Keratinocyte (primary cell): Measurements from ENCODE around the gene TGM5. TPM values are rescaled to one million over a fixed set of nuclear protein-coding genes. Genes with fewer than 3 reads are reported as not detected.

Experiments used
- DNase-seq: peaks from one replicate; pipeline ENCODE4 v3.0.0-alpha.2; 2011; ENCODE audit warnings: low read depth, missing footprints, low spot score
- FAIRE-seq: peaks from 2 replicates; lab custom pipeline; 2011; peaks lifted over from hg19 to GRCh38; lab: Jason Lieb, UNC
- H2AFZ ChIP-seq: 2 replicates; pipeline ENCODE4 v1.6.0; 2012; ENCODE audit warnings: low read length, control low read depth, inconsistent platforms; ENCODE audit not compliant: control insufficient read depth
- H3K27ac ChIP-seq: 2 replicates; pipeline ENCODE4 v1.5.1; 2011; ENCODE audit warnings: low read length; ENCODE audit not compliant: control insufficient read depth, insufficient read depth
- H3K27me3 ChIP-seq: 3 replicates; pipeline ENCODE4 v1.6.0; 2011; ENCODE audit warnings: low read length; ENCODE audit not compliant: control insufficient read depth, insufficient read depth; ENCODE audit errors: extremely low read depth
- H3K36me3 ChIP-seq, 2 experiments: 2 replicates in 1 of 2; 3 replicates in 1 of 2; pipeline ENCODE4 v1.5.1; 2011; ENCODE audit warnings: low read length in 2 of 2, mild to moderate bottlenecking in 1 of 2; ENCODE audit not compliant: control insufficient read depth in 2 of 2, insufficient read depth in 2 of 2; ENCODE audit errors: extremely low read depth in 1 of 2
- H3K4me1 ChIP-seq: 3 replicates; pipeline ENCODE4 v1.5.1; 2011; ENCODE audit warnings: low read length; ENCODE audit not compliant: control insufficient read depth, insufficient read depth; ENCODE audit errors: extremely low read depth
- H3K4me2 ChIP-seq: 3 replicates; pipeline ENCODE4 v1.6.0; 2011; ENCODE audit warnings: low read depth, low read length; ENCODE audit not compliant: control insufficient read depth, insufficient read depth; ENCODE audit errors: extremely low read depth
- H3K4me3 ChIP-seq, 3 experiments: fragments of 200-600 bp in 1 of 3; sonication (generic) in 1 of 3; 2 replicates in 2 of 3; 3 replicates in 1 of 3; pipeline ENCODE4 v1.5.1; 2011 to 2016; ENCODE audit warnings: low read length in 3 of 3, mild to moderate bottlenecking in 3 of 3, control low read depth in 2 of 3, inconsistent platforms in 1 of 3, low read depth in 1 of 3, mixed read lengths in 1 of 3, mixed run types in 1 of 3, moderate library complexity in 1 of 3; ENCODE audit not compliant: control insufficient read depth in 2 of 3, insufficient read depth in 2 of 3; ENCODE audit errors: extremely low read depth in 1 of 3
- H3K79me2 ChIP-seq: 2 replicates; pipeline ENCODE4 v1.6.0; 2012; ENCODE audit warnings: low read length; ENCODE audit not compliant: control insufficient read depth, insufficient read depth
- H3K9ac ChIP-seq: 3 replicates; pipeline ENCODE4 v1.6.0; 2011; ENCODE audit warnings: low read length; ENCODE audit not compliant: control insufficient read depth, insufficient read depth; ENCODE audit errors: extremely low read depth
- H3K9me1 ChIP-seq: 3 replicates; pipeline ENCODE4 v1.6.0; 2011; ENCODE audit warnings: low read length; ENCODE audit not compliant: control insufficient read depth, insufficient read depth; ENCODE audit errors: extremely low read depth
- H3K9me3 ChIP-seq: 2 replicates; pipeline ENCODE4 v1.5.1; 2012; ENCODE audit warnings: low read depth, low read length; ENCODE audit not compliant: control insufficient read depth
- H4K20me1 ChIP-seq: 3 replicates; pipeline ENCODE4 v1.6.0; 2011; ENCODE audit warnings: low read length; ENCODE audit not compliant: control insufficient read depth, insufficient read depth; ENCODE audit errors: extremely low read depth
- CTCF ChIP-seq, 3 experiments: IDR thresholded peaks in 1 of 3; conservative IDR thresholded peaks in 1 of 3; optimal IDR thresholded peaks in 1 of 3; 2 replicates in 2 of 3; 3 replicates in 1 of 3; pipeline versions ENCODE3 to v1.5.1; 2011; ENCODE audit warnings: low read length in 3 of 3, mild to moderate bottlenecking in 3 of 3, moderate library complexity in 2 of 3, control low read depth in 1 of 3, inconsistent platforms in 1 of 3; ENCODE audit not compliant: insufficient read depth in 2 of 3; ENCODE audit errors: extremely low read depth in 1 of 3
- EZH2 ChIP-seq: IDR thresholded peaks from one replicate; pipeline ENCODE4 v1.6.1; 2012; ENCODE audit warnings: inconsistent platforms, mild to moderate bottlenecking, low read length, moderate library complexity
- dilution Hi-C: fragments of 300-500 bp; cut with MboI; formaldehyde crosslinking; loops from one replicate; pipeline ENCODE4 v1.7.0; 2020; ENCODE audit warnings: low sequenced_read_pairs; ENCODE audit not compliant: extremely low pct_ligation_motif_present
- polyA plus RNA-seq, 5 experiments: library from polyadenylated mRNA; depleted of rRNA in 3 of 5; stranded (reverse) in 3 of 5; stranded (forward) in 1 of 5; unstranded in 1 of 5; fragments of >200 nt; gene quantifications; 1 replicate in 1 of 5; 2 replicates in 3 of 5; 3 replicates in 1 of 5; pipeline versions ENCODE4 v1.2.1 to v1.2.3, GENCODE V29; 2011 to 2012; ENCODE audit warnings: missing spikeins in 2 of 5, low read depth in 1 of 5, low replicate concordance in 1 of 5

Gene TGM5
- polyA plus RNA-seq, 1 donor (not counting 4 experiments of a cell fraction or from before 2014, with no cell fraction given) = not detected

- Histone ChIP-seq H3K4me2 (no peak overlapping the region), H2AFZ (no peak overlapping the region), H3K9ac (no peak overlapping the region), H3K9me3 (no peaks in the 10 kb centered on the region), H3K27ac (no peak overlapping the region), H3K27me3 (peaks cover 22% of the 10 kb centered on the region), H3K36me3 (no peaks in the 10 kb centered on the region), H3K79me2 (no peaks in the 10 kb centered on the region), H4K20me1 (no peaks in the 10 kb centered on the region), H3K4me3 (no peak overlapping the region), H3K4me1 (no peaks in the 10 kb centered on the region), H3K9me1 (no peaks in the 10 kb centered on the region)
- no peak for DNase-seq
- TF ChIP-seq CTCF (optimal IDR thresholded peaks at IDR 0.05 in 1 of 3, IDR thresholded peaks at IDR 0.05 in 1 of 3, conservative IDR thresholded peaks at IDR 0.05 in 1 of 3; ENCODE audit: extremely low read depth in 1 of 3, insufficient read depth in 2 of 3, low read length in 3 of 3) (no peak), EZH2 (no peak)
- no peak for FAIRE-seq
- dilution Hi-C loops = loop anchor here (10.0 kb wide), 1 partner anchor 87 kb away; no protein-coding TSS in a partner anchor
Measured at GRCh38 chr15:43281926-43282602, 15.3 kb upstream of the TGM5 start.

- Histone ChIP-seq H3K9me1 (no peaks in the 10 kb centered on the region), H2AFZ (no peak overlapping the region), H3K27me3 (peaks cover 18% of the 10 kb centered on the region), H3K27ac (no peak overlapping the region), H3K9ac (no peak overlapping the region), H3K4me3 (no peak overlapping the region), H3K9me3 (no peaks in the 10 kb centered on the region), H3K4me1 (no peaks in the 10 kb centered on the region), H3K79me2 (no peaks in the 10 kb centered on the region), H3K4me2 (no peak overlapping the region), H4K20me1 (no peaks in the 10 kb centered on the region), H3K36me3 (no peaks in the 10 kb centered on the region)
- FAIRE-seq = no peak
- dilution Hi-C loops = loop anchor here (10.0 kb wide), 1 partner anchor 86 kb away; no protein-coding TSS in a partner anchor
- TF ChIP-seq EZH2 = no peak
- DNase-seq = no peak
Measured at GRCh38 chr15:43280996-43281395, 14.3 kb upstream of the TGM5 start.
